H9 (cell line): ENCODE results near the gene SCYGR1. TPM values are rescaled to one million over a fixed set of nuclear protein-coding genes. Genes with fewer than 3 reads are reported as not detected.

Experiments used
- DNase-seq: peaks from one replicate; pipeline ENCODE4 v3.0.0-alpha.2; 2017
- H2AFZ ChIP-seq: one replicate; pipeline ENCODE4 v1.6.1; 2013; ENCODE audit warnings: mild to moderate bottlenecking, low read length, control low read depth, moderate library complexity
- H2AK5ac ChIP-seq: 2 replicates; pipeline ENCODE4 v1.6.1; 2013; ENCODE audit warnings: low read length, control low read depth, mixed read lengths; ENCODE audit not compliant: insufficient read length
- H2BK120ac ChIP-seq: one replicate; pipeline ENCODE4 v1.6.1; 2013; ENCODE audit warnings: low read depth, mild to moderate bottlenecking, low read length, control low read depth, inconsistent platforms; ENCODE audit not compliant: poor library complexity, severe bottlenecking
- H2BK12ac ChIP-seq: 2 replicates; pipeline ENCODE4 v1.6.1; 2013; ENCODE audit warnings: low read length, control low read depth, mixed read lengths, low read depth; ENCODE audit not compliant: insufficient read length
- H2BK15ac ChIP-seq: 2 replicates; pipeline ENCODE4 v1.6.1; 2013; ENCODE audit warnings: low read depth, low read length, control low read depth
- H2BK20ac ChIP-seq: one replicate; pipeline ENCODE4 v1.6.1; 2013; ENCODE audit warnings: low read depth, mild to moderate bottlenecking, low read length, control low read depth, inconsistent platforms; ENCODE audit not compliant: poor library complexity, severe bottlenecking
- H2BK5ac ChIP-seq: 2 replicates; pipeline ENCODE4 v1.6.1; 2013; ENCODE audit warnings: low read length, control low read depth, mixed read lengths; ENCODE audit not compliant: insufficient read length
- H3K14ac ChIP-seq: 2 replicates; pipeline ENCODE4 v1.6.1; 2013; ENCODE audit warnings: low read length, control low read depth; ENCODE audit not compliant: insufficient read depth
- H3K18ac ChIP-seq: 2 replicates; pipeline ENCODE4 v1.6.1; 2013; ENCODE audit warnings: low read depth, mild to moderate bottlenecking, mixed read lengths, low read length, control low read depth; ENCODE audit not compliant: insufficient read length
- H3K23ac ChIP-seq: 2 replicates; pipeline ENCODE4 v1.6.1; 2013; ENCODE audit warnings: low read length, control low read depth, mixed read lengths, low read depth; ENCODE audit not compliant: insufficient read length
- H3K23me2 ChIP-seq: 2 replicates; pipeline ENCODE4 v1.6.1; 2013; ENCODE audit warnings: low read depth, mild to moderate bottlenecking, mixed read lengths, low read length, control low read depth; ENCODE audit not compliant: insufficient read length, poor library complexity, severe bottlenecking
- H3K27ac ChIP-seq: 2 replicates; pipeline ENCODE4 v1.5.1; 2013; ENCODE audit warnings: low read length, control low read depth, mixed read lengths, low read depth; ENCODE audit not compliant: insufficient read length
- H3K27me3 ChIP-seq: 2 replicates; pipeline ENCODE4 v1.6.1; 2013; ENCODE audit warnings: low read length, control low read depth, inconsistent platforms; ENCODE audit not compliant: insufficient read depth
- H3K4ac ChIP-seq: 2 replicates; pipeline ENCODE4 v1.6.1; 2013; ENCODE audit warnings: low read depth, mild to moderate bottlenecking, control low read depth, inconsistent platforms, low read length, moderate library complexity
- H3K4me1 ChIP-seq: 2 replicates; pipeline ENCODE4 v1.6.1; 2013; ENCODE audit warnings: low read length, control low read depth, inconsistent platforms; ENCODE audit not compliant: insufficient read depth
- H3K4me2 ChIP-seq: 2 replicates; pipeline ENCODE4 v1.6.1; 2013; ENCODE audit warnings: low read length, control low read depth, mixed read lengths; ENCODE audit not compliant: insufficient read length, insufficient read depth
- H3K56ac ChIP-seq: 2 replicates; pipeline ENCODE4 v1.6.1; 2013; ENCODE audit warnings: low read depth, mild to moderate bottlenecking, mixed read lengths, low read length, control low read depth; ENCODE audit not compliant: insufficient read length
- H3K79me1 ChIP-seq: 2 replicates; pipeline ENCODE4 v1.6.1; 2013; ENCODE audit warnings: low read depth, mild to moderate bottlenecking, moderate library complexity, low read length, control low read depth, inconsistent platforms; ENCODE audit not compliant: insufficient read depth, poor library complexity, severe bottlenecking
- H3K79me2 ChIP-seq: 2 replicates; pipeline ENCODE4 v1.6.1; 2013; ENCODE audit warnings: low read length, control low read depth, inconsistent platforms; ENCODE audit not compliant: insufficient read depth
- H3K9ac ChIP-seq: 2 replicates; pipeline ENCODE4 v1.6.1; 2013; ENCODE audit warnings: low read length, control low read depth, mixed read lengths; ENCODE audit not compliant: insufficient read length; ENCODE audit errors: extremely low read depth
- H3K9me3 ChIP-seq: one replicate; pipeline ENCODE4 v1.6.1; 2013; ENCODE audit warnings: low read depth, low read length, inconsistent platforms; ENCODE audit not compliant: control insufficient read depth
- H3T11ph ChIP-seq: one replicate; pipeline ENCODE4 v1.6.1; 2013; ENCODE audit warnings: mild to moderate bottlenecking, low read length, control low read depth, inconsistent platforms
- H4K20me1 ChIP-seq: one replicate; pipeline ENCODE4 v1.6.1; 2013; ENCODE audit not compliant: control insufficient read depth, insufficient read length, insufficient read depth
- H4K5ac ChIP-seq: 2 replicates; pipeline ENCODE4 v1.6.1; 2013; ENCODE audit warnings: low read depth, mild to moderate bottlenecking, mixed read lengths, low read length, control low read depth; ENCODE audit not compliant: insufficient read length
- H4K8ac ChIP-seq: replicated peaks from 2 replicates; pipeline ENCODE4 v1.6.1; 2013; ENCODE audit warnings: low read length, control low read depth, mixed read lengths, low read depth; ENCODE audit not compliant: insufficient read length
- H4K91ac ChIP-seq: 2 replicates; pipeline ENCODE4 v1.6.1; 2013; ENCODE audit warnings: low read depth, mild to moderate bottlenecking, moderate library complexity, mixed read lengths, low read length, control low read depth; ENCODE audit not compliant: insufficient read length
- H3K27ac Mint-ChIP-seq, 3 experiments: 2 replicates in 2 of 3; 3 replicates in 1 of 3; pipeline ENCODE4 v1.8.0; 2020 to 2021; ENCODE audit warnings: mixed read lengths in 3 of 3, mild to moderate bottlenecking in 1 of 3, moderate library complexity in 1 of 3
- H3K27me3 Mint-ChIP-seq: 2 replicates; pipeline ENCODE4 v1.8.0; 2021; ENCODE audit warnings: low read depth, mild to moderate bottlenecking, moderate library complexity, mixed read lengths
- H3K36me3 Mint-ChIP-seq, 3 experiments: 2 replicates in 2 of 3; 3 replicates in 1 of 3; pipeline ENCODE4 v1.8.0; 2020 to 2021; ENCODE audit warnings: low read depth in 3 of 3, mixed read lengths in 3 of 3; ENCODE audit not compliant: insufficient read depth in 1 of 3
- H3K4me1 Mint-ChIP-seq, 2 experiments: 2 replicates each; pipeline ENCODE4 v1.8.0; 2020; ENCODE audit warnings: mixed read lengths in 2 of 2
- H3K4me3 Mint-ChIP-seq, 2 experiments: 2 replicates in 1 of 2; 3 replicates in 1 of 2; pipeline ENCODE4 v1.8.0; 2020 to 2021; ENCODE audit warnings: mild to moderate bottlenecking in 2 of 2, mixed read lengths in 2 of 2, moderate library complexity in 1 of 2
- H3K9me3 Mint-ChIP-seq, 2 experiments: 2 replicates in 1 of 2; 3 replicates in 1 of 2; pipeline ENCODE4 v1.8.0; 2020; ENCODE audit warnings: mild to moderate bottlenecking in 2 of 2, mixed read lengths in 2 of 2, moderate library complexity in 1 of 2
- WGBS: extraction: QIAGEN DNeasy Blood & Tissue Kit; methylation state at CpG from one replicate; pipeline ENCODE4 v1.1.7; 2013; ENCODE audit warnings: missing lambda C conversion rate, low lambda C conversion rate, mixed read lengths; ENCODE audit not compliant: insufficient read length; ENCODE audit errors: extremely low coverage; 5-methylcytosine and 5-hydroxymethylcytosine counted together
- total RNA-seq: library from RNA; stranded (reverse); gene quantifications from 2 replicates; pipeline ENCODE4 v1.2.1, GENCODE V29; 2021
- TF ChIP-seq, protein P1 (sequence below): fragments of 200-600 bp; sonication (generic); conservative IDR thresholded peaks from 3 replicates; pipeline ENCODE4 v1.8.0; 2021; ENCODE audit warnings: antibody characterized with exemption, mild to moderate bottlenecking

SCYGR1 gene
- total RNA-seq, 1 experiment from 2014 or later: not detected

DNA sequence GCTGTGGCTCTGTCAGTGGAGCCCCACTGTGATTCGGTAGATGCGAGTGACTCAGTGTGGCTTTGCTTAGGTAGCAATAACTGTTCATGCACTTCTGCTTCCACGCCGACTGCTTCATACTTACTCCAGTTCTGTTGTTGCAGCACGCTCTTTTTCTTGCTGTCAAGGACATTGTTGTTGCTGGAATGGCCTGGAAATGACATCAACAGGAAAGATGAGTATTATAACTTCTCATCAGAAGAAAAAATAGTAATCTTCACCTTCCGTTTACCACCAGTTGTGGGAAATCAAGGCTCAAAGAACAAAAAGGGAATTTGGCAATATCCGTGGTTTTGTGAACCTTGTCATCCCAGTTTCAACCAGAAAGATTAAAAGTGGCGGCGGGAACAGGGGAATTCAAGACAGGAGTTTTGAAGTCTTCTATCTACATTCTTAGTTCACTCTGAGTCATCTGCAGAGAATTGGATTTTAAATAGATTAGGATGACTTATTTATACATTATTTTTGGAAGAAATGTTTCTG lies 16.9 kb downstream of the SCYGR1 start:
- Histone ChIP-seq H2BK12ac (no peak overlapping the region), H2AK5ac (no peak overlapping the region), H3K79me1 (no peaks in the 10 kb centered on the region), H2AFZ (no peak overlapping the region), H4K91ac (no peak overlapping the region), H4K5ac (no peak overlapping the region), H3K9ac (no peak overlapping the region), H3K27me3 (no peaks in the 10 kb centered on the region), H3K23me2 (no peaks in the 10 kb centered on the region), H3K4me1 (no peaks in the 10 kb centered on the region; the same call in 1 of the 2 replicates), H3K9me3 (no peaks in the 10 kb centered on the region), H3K4ac (no peak overlapping the region), H2BK20ac (no peak overlapping the region), H3K14ac (no peak overlapping the region), H2BK15ac (no peak overlapping the region), H3K18ac (no peak overlapping the region), H4K8ac (no peak overlapping the region), H3K56ac (no peak overlapping the region), H2BK5ac (no peak overlapping the region), H4K20me1 (no peaks in the 10 kb centered on the region), H3K27ac (no peak overlapping the region), H2BK120ac (no peak overlapping the region), H3K79me2 (no peaks in the 10 kb centered on the region), H3K4me2 (no peak overlapping the region), H3T11ph (no peak overlapping the region), H3K23ac (no peak overlapping the region)
- WGBS: no CpG with 5 or more reads among the region's 9 CpGs
- DNase-seq: no peak
- Mint-ChIP-seq H3K36me3 (no peaks in the 10 kb centered on the region), H3K27me3 (no peaks in the 10 kb centered on the region), H3K4me3 (no peak overlapping the region), H3K27ac (no peak overlapping the region), H3K4me1 (no peaks in the 10 kb centered on the region), H3K9me3 (no peaks in the 10 kb centered on the region)
- TF ChIP-seq, protein P1, sequence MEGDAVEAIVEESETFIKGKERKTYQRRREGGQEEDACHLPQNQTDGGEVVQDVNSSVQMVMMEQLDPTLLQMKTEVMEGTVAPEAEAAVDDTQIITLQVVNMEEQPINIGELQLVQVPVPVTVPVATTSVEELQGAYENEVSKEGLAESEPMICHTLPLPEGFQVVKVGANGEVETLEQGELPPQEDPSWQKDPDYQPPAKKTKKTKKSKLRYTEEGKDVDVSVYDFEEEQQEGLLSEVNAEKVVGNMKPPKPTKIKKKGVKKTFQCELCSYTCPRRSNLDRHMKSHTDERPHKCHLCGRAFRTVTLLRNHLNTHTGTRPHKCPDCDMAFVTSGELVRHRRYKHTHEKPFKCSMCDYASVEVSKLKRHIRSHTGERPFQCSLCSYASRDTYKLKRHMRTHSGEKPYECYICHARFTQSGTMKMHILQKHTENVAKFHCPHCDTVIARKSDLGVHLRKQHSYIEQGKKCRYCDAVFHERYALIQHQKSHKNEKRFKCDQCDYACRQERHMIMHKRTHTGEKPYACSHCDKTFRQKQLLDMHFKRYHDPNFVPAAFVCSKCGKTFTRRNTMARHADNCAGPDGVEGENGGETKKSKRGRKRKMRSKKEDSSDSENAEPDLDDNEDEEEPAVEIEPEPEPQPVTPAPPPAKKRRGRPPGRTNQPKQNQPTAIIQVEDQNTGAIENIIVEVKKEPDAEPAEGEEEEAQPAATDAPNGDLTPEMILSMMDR: no peak
